MM.1S (cell line): ENCODE measurements around the gene VPS9D1.

Source experiments
- CTCF ChIP-seq: fragments of 300-600 bp; sonication (generic); IDR thresholded peaks from 2 replicates; pipeline ENCODE4 v1.5.1; 2016; ENCODE audit warnings: antibody characterized with exemption, low read length, mixed read lengths
- EZH2 ChIP-seq: fragments of 300-600 bp; sonication (generic); optimal IDR thresholded peaks from 2 replicates; pipeline ENCODE3; 2017; ENCODE audit warnings: low read depth, mild to moderate bottlenecking, antibody characterized with exemption, low read length, mixed read lengths
- EZH2phosphoT487 ChIP-seq: fragments of 300-600 bp; sonication (generic); IDR thresholded peaks from 2 replicates; pipeline ENCODE4 v1.6.1; 2018; ENCODE audit warnings: antibody characterized with exemption, low read length

DNA sequence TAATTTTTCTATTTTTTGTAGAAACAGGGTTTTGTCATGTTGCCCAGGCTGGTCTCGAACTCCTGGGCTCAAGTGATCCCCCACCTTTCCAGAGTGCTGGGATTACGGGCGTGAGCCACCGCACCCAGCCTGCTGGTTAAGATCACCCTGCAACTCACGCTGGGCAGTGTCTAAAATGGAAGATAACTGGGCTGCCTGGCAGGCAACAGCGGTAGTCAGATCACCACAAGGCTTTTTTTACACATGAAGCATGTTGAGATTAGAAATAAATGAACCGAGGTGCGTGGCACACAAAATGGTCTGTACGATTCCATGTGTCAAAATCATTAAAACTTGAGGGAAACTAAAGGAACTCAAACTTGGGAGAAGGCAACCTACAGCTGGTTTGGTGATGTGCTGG is 27.4 kb upstream of the VPS9D1 start:
- TF ChIP-seq CTCF (no peak), EZH2 (no peak), EZH2phosphoT487 (no peak)
